WTC11 (cell line): Measurements from ENCODE around the gene BRAF. TPM values are rescaled to one million over a fixed set of nuclear protein-coding genes. Genes with fewer than 3 reads are reported as not detected.
"Not testable (repeated sequence)": the region's sequence is repeated elsewhere in the genome, so short reads cannot be mapped to it uniquely, and the experiment has no call there.

Experiments
- ATAC-seq: fragments of 200-7000 bp; cut with Tn5 transposase; 2 replicates; pipeline ENCODE4 v1.10.0; 2021; ENCODE audit warnings: mild to moderate bottlenecking, moderate library complexity
- CTCF ChIA-PET: fragments of 300-600 bp; sonication (Branson Sonifier 250); formaldehyde crosslinking; loops from one replicate; lab custom pipeline; 2021; ENCODE audit warnings: antibody characterized with exemption; lab: Charles Lee
- POLR2A ChIA-PET: fragments of 350-600 bp; sonication (Branson Sonifier 250); formaldehyde crosslinking; loops from one replicate; lab custom pipeline; 2021; ENCODE audit warnings: antibody characterized with exemption; lab: Charles Lee
- DNase-seq: peaks from one replicate; pipeline ENCODE4 v3.0.0; 2021; ENCODE audit warnings: low spot score
- H3K27ac Mint-ChIP-seq: 2 replicates; pipeline ENCODE4 v1.8.0; 2021; ENCODE audit warnings: mixed read lengths
- H3K27me3 Mint-ChIP-seq: 2 replicates; pipeline ENCODE4 v1.8.0; 2021; ENCODE audit warnings: low read depth, mild to moderate bottlenecking, moderate library complexity, mixed read lengths
- H3K36me3 Mint-ChIP-seq: 2 replicates; pipeline ENCODE4 v1.8.0; 2021; ENCODE audit warnings: mixed read lengths
- H3K4me1 Mint-ChIP-seq: 2 replicates; pipeline ENCODE4 v1.8.0; 2022; ENCODE audit warnings: mixed read lengths
- H3K4me3 Mint-ChIP-seq: 2 replicates; pipeline ENCODE4 v1.8.0; 2021; ENCODE audit warnings: mild to moderate bottlenecking, moderate library complexity, mixed read lengths
- H3K9me3 Mint-ChIP-seq: 2 replicates; pipeline ENCODE4 v1.8.0; 2021; ENCODE audit warnings: mixed read lengths
- AFF4 ChIP-seq: sonication (generic); formaldehyde crosslinking; IDR thresholded peaks from 2 replicates; pipeline ENCODE4 v1.8.1; 2023; ENCODE audit warnings: mild to moderate bottlenecking, missing genetic modification reagents, borderline replicate concordance
- ETV6 ChIP-seq: sonication (generic); formaldehyde crosslinking; IDR thresholded peaks from 2 replicates; pipeline ENCODE4 v1.8.1; 2022; ENCODE audit warnings: mild to moderate bottlenecking, missing genetic modification reagents
- FOXJ3 ChIP-seq: sonication (generic); formaldehyde crosslinking; IDR thresholded peaks from 2 replicates; pipeline ENCODE4 v1.9.0; 2021; ENCODE audit warnings: missing genetic modification reagents, mild to moderate bottlenecking, borderline replicate concordance
- FOXP1 ChIP-seq: sonication (generic); formaldehyde crosslinking; IDR thresholded peaks from 2 replicates; pipeline ENCODE4 v1.8.0; 2022; ENCODE audit warnings: missing genetic modification reagents, mild to moderate bottlenecking, moderate library complexity, borderline replicate concordance
- GTF2I ChIP-seq: fragments of 250-450 bp; sonication (Bioruptor Pico); conservative IDR thresholded peaks from 2 replicates; pipeline ENCODE4 v1.4.0; 2021; ENCODE audit warnings: mild to moderate bottlenecking
- HMGXB4 ChIP-seq: sonication (generic); formaldehyde crosslinking; IDR thresholded peaks from 2 replicates; pipeline ENCODE4 v1.8.1; 2023; ENCODE audit warnings: mild to moderate bottlenecking, moderate library complexity, missing genetic modification reagents
- IRF1 ChIP-seq: sonication (generic); formaldehyde crosslinking; IDR thresholded peaks from 2 replicates; pipeline ENCODE4 v1.8.0; 2023; ENCODE audit warnings: missing genetic modification reagents
- KAT7 ChIP-seq: sonication (generic); formaldehyde crosslinking; IDR thresholded peaks from 2 replicates; pipeline ENCODE4 v1.8.1; 2023; ENCODE audit warnings: missing genetic modification reagents, mild to moderate bottlenecking, borderline replicate concordance
- NR2C2 ChIP-seq: sonication (generic); formaldehyde crosslinking; IDR thresholded peaks from 2 replicates; pipeline ENCODE4 v1.8.0; 2022; ENCODE audit warnings: mild to moderate bottlenecking, missing genetic modification reagents
- NR3C1 ChIP-seq: sonication (generic); formaldehyde crosslinking; conservative IDR thresholded peaks from 2 replicates; pipeline ENCODE4 v1.8.1; 2023; ENCODE audit warnings: low read depth, mild to moderate bottlenecking, missing genetic modification reagents
- SMAD4 ChIP-seq: sonication (generic); formaldehyde crosslinking; IDR thresholded peaks from 2 replicates; pipeline ENCODE4 v1.8.0; 2022; ENCODE audit warnings: mild to moderate bottlenecking, missing genetic modification reagents
- TCF7 ChIP-seq: sonication (generic); formaldehyde crosslinking; IDR thresholded peaks from 2 replicates; pipeline ENCODE4 v1.8.0; 2022; ENCODE audit warnings: mild to moderate bottlenecking, low read depth, missing genetic modification reagents, moderate library complexity
- TP53 ChIP-seq: sonication (generic); formaldehyde crosslinking; IDR thresholded peaks from 2 replicates; pipeline ENCODE4 v1.8.1; 2023; ENCODE audit warnings: mild to moderate bottlenecking, missing genetic modification reagents
- ZNF263 ChIP-seq: sonication (generic); formaldehyde crosslinking; IDR thresholded peaks from 2 replicates; pipeline ENCODE4 v1.8.1; 2022; ENCODE audit warnings: low read depth, mild to moderate bottlenecking, moderate library complexity, missing genetic modification reagents
- total RNA-seq: library from RNA; stranded (reverse); gene quantifications from 3 replicates; pipeline ENCODE4 v1.2.3, GENCODE V29; 2021
- TF ChIP-seq, protein P1 (sequence below): fragments of 250-450 bp; sonication (Bioruptor Pico); conservative IDR thresholded peaks from 2 replicates; pipeline ENCODE4 v1.9.0; 2021; ENCODE audit warnings: mild to moderate bottlenecking
- TF ChIP-seq, protein P2 (sequence below): sonication (generic); formaldehyde crosslinking; IDR thresholded peaks from 2 replicates; pipeline ENCODE4 v1.8.0; 2022; ENCODE audit warnings: mild to moderate bottlenecking, missing genetic modification reagents

Gene BRAF
- total RNA-seq, 1 experiment from 2014 or later, result 29.2 TPM

GRCh38 chr7:140745266-140746058 lies 179.3 kb downstream of the BRAF start:
- Mint-ChIP-seq H3K27me3 (no peaks in the 10 kb centered on the region), H3K36me3 (peaks cover 4% of the 10 kb centered on the region), H3K9me3 (no peaks in the 10 kb centered on the region), H3K27ac (no peak overlapping the region), H3K4me1 (peaks cover 10% of the 10 kb centered on the region), H3K4me3 (no peak overlapping the region)
- POLR2A ChIA-PET, result interaction anchor here (1.0 kb wide), 1 partner anchor 19 kb away, joined by 3 read pairs; no protein-coding TSS in a partner anchor
- CTCF ChIA-PET, result interaction anchor here (2.6 kb wide), 1 partner anchor 19 kb away, joined by 10 read pairs; no protein-coding TSS in a partner anchor
- ATAC-seq, result no peak
- TF ChIP-seq FOXP1 (CRISPR knock-in tag) (no peak), FOXJ3 (CRISPR knock-in tag) (no peak), GTF2I (CRISPR knock-in tag) (no peak), SMAD4 (CRISPR knock-in tag) (no peak)
- TF ChIP-seq, protein P1, sequence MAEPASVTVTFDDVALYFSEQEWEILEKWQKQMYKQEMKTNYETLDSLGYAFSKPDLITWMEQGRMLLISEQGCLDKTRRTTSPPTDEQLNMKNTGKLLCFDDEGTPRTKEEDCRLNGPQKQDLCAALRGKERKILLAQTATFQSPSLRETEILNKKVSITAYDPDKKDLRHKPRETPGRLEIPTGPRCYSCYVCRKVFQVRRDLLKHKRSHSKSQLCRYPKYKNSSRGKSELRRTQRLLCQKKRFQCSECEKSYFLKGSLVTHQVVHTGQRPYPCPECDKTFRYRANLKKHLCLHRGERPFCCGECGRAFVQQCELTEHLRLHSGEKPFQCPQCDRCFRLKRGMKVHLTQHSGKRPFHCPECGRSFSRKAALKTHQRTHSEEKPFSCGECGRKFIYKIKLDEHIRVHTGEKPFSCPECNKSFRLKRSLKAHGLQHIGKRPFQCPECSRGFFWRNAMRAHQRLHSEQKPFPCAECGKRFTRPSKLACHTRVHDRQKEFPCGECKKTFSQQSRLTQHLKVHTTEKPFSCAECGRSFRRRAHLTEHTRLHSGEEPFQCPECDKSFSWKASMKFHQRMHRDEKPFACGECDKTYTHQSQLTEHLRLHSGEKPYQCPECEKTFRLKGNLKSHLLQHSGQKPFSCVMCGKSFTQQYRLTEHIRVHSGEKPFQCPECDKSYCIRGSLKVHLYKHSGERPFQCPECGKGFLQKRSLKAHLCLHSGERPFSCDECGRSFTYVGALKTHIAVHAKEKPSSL (CRISPR knock-in tag), result no peak
- DNase-seq, result no peak

GRCh38 chr7:140744005-140744404 lies 180.7 kb downstream of the BRAF start:
- H3K36me3 Mint-ChIP-seq, result peaks cover 9% of the 10 kb centered on the region
- POLR2A ChIA-PET, result no interaction called here

GRCh38 chr7:140743255-140743654 lies 181.5 kb downstream of the BRAF start:
- DNase-seq, POLR2A ChIA-PET, H3K9me3 Mint-ChIP-seq, ATAC-seq, CTCF ChIA-PET, H3K27me3 Mint-ChIP-seq, H3K4me3 Mint-ChIP-seq, H3K27ac Mint-ChIP-seq: not testable (repeated sequence)
- peaks cover 11% of the 10 kb centered on the region for H3K4me1 Mint-ChIP-seq
- peaks cover 13% of the 10 kb centered on the region for H3K36me3 Mint-ChIP-seq

More at GRCh38 chr7:140744005-140744404, 180.7 kb downstream of the BRAF start:
- H3K4me1 Mint-ChIP-seq, result peaks cover 11% of the 10 kb centered on the region
- CTCF ChIA-PET, result interaction anchor here (0.9 to 2.6 kb wide), 2 partner anchors 17 to 271 kb away, joined by 3 to 10 read pairs; partner anchors contain the start of gene MRPS33
- H3K27ac Mint-ChIP-seq, result no peak overlapping the region
- no peak for DNase-seq
- no peak overlapping the region for H3K4me3 Mint-ChIP-seq
- no peaks in the 10 kb centered on the region for H3K27me3 Mint-ChIP-seq
- no peak for ATAC-seq
- no peak for TF ChIP-seq IRF1 (CRISPR knock-in tag)
- TF ChIP-seq, all 79 proteins: peak for 0
- no peaks in the 10 kb centered on the region for H3K9me3 Mint-ChIP-seq

- H3K4me3 Mint-ChIP-seq, result no peak overlapping the region
- ChIA-PET POLR2A (no interaction called here), CTCF (no interaction called here)
- peaks cover 6% of the 10 kb centered on the region for H3K4me1 Mint-ChIP-seq
- DNase-seq, result no peak
- no peak overlapping the region for H3K27ac Mint-ChIP-seq
- no peaks in the 10 kb centered on the region for H3K9me3 Mint-ChIP-seq
- no peaks in the 10 kb centered on the region for H3K27me3 Mint-ChIP-seq
- peaks cover 9% of the 10 kb centered on the region for H3K36me3 Mint-ChIP-seq
- no peak for ATAC-seq
- no peak for TF ChIP-seq NR2C2
- TF ChIP-seq TCF7 (CRISPR knock-in tag), result no peak
- TF ChIP-seq IRF1 (CRISPR knock-in tag), result no peak
- no peak for TF ChIP-seq ETV6
- no peak for TF ChIP-seq AFF4 (CRISPR knock-in tag)
- TF ChIP-seq TP53 (CRISPR knock-in tag), result no peak
- TF ChIP-seq, protein P2, sequence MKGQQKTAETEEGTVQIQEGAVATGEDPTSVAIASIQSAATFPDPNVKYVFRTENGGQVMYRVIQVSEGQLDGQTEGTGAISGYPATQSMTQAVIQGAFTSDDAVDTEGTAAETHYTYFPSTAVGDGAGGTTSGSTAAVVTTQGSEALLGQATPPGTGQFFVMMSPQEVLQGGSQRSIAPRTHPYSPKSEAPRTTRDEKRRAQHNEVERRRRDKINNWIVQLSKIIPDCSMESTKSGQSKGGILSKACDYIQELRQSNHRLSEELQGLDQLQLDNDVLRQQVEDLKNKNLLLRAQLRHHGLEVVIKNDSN (CRISPR knock-in tag), result no peak
- no peak for TF ChIP-seq ZNF263
- TF ChIP-seq KAT7 (CRISPR knock-in tag), result no peak
- TF ChIP-seq NR3C1 (CRISPR knock-in tag), result no peak
- no peak for TF ChIP-seq HMGXB4 (CRISPR knock-in tag)
Measured at GRCh38 chr7:140738280-140738679, 186.4 kb downstream of the BRAF start.
